ENCODE measurements around the gene STK32C. TPM values are rescaled to one million over a fixed set of nuclear protein-coding genes. Genes with fewer than 3 reads are reported as not detected.
"Not testable (repeated sequence)": the region's sequence is repeated elsewhere in the genome, so short reads cannot be mapped to it uniquely, and the experiment has no call there.

STK32C gene
- total RNA-seq, 1 donor = 6.7 TPM

- no peak overlapping the region for H3K4me3 ChIP-seq (ENCODE audit: low read depth, low read length)
- TF ChIP-seq CTCF (IDR thresholded peaks at IDR 0.05; ENCODE audit: insufficient read depth, low read length) = no peak
- no peak for DNase-seq (ENCODE audit: low read depth)
Observed at GRCh38 chr10:132162590-132163277, 145.0 kb downstream of the STK32C start.

- no peak for TF ChIP-seq CTCF (IDR thresholded peaks at IDR 0.05; ENCODE audit: insufficient read depth, low read length)
- H3K4me3 ChIP-seq (ENCODE audit: low read depth, low read length) = no peak overlapping the region
- DNase-seq (ENCODE audit: low read depth) = no peak
Observed at GRCh38 chr10:132162021-132162531, 145.7 kb downstream of the STK32C start.

GRCh38 chr10:132160834-132161622 is 146.7 kb downstream of the STK32C start:
- DNase-seq (ENCODE audit: low read depth) = not testable (repeated sequence)

GRCh38 chr10:132160231-132160630 is 147.5 kb downstream of the STK32C start:
- not testable (repeated sequence) for DNase-seq (ENCODE audit: low read depth); H3K4me3 ChIP-seq (ENCODE audit: low read depth, low read length)

More at GRCh38 chr10:132160834-132161622, 146.7 kb downstream of the STK32C start:
- H3K4me3 ChIP-seq (ENCODE audit: low read depth, low read length) = not testable (repeated sequence)

GRCh38 chr10:132159302-132160230 is 148.2 kb downstream of the STK32C start:
- not testable (repeated sequence) for H3K4me3 ChIP-seq (ENCODE audit: low read depth, low read length); DNase-seq (ENCODE audit: low read depth)

GRCh38 chr10:132158823-132159222 is 148.9 kb downstream of the STK32C start:
- H3K4me3 ChIP-seq (ENCODE audit: low read depth, low read length) = no peak overlapping the region
- no peak for DNase-seq (ENCODE audit: low read depth)
- no peak for TF ChIP-seq CTCF (IDR thresholded peaks at IDR 0.05; ENCODE audit: insufficient read depth, low read length)

- no peak for TF ChIP-seq CTCF (IDR thresholded peaks at IDR 0.05; ENCODE audit: insufficient read depth, low read length)
- DNase-seq (ENCODE audit: low read depth) = no peak
- no peak overlapping the region for H3K4me3 ChIP-seq (ENCODE audit: low read depth, low read length)
Observed at GRCh38 chr10:132158122-132158741, 149.5 kb downstream of the STK32C start.

Other genes with a start within 250 kb of the STK32C start
- gene JAKMIP3, start 242.0 kb downstream of the STK32C start, total RNA-seq (ENCODE audit: low replicate concordance) = 0.09 and 1.1 TPM in 2 replicates
- 0.18 and 4.2 TPM in 2 replicates for gene DPYSL4, start 121.0 kb downstream of the STK32C start, total RNA-seq (ENCODE audit: low replicate concordance)
- 12.0 and 24.1 TPM in 2 replicates for gene LRRC27, start 24.2 kb upstream of the STK32C start, total RNA-seq (ENCODE audit: low replicate concordance)
- 6.1 and 7.2 TPM in 2 replicates for gene PWWP2B, start 89.2 kb upstream of the STK32C start, total RNA-seq (ENCODE audit: low replicate concordance)
- gene INPP5A, start 229.8 kb upstream of the STK32C start, total RNA-seq (ENCODE audit: low replicate concordance) = 13.1 and 36.8 TPM in 2 replicates